Neural cell (in vitro differentiated cells): Measurements from ENCODE around the gene MALSU1.

Experiments
- EP300 ChIP-seq: fragments of 450-650 bp; conservative IDR thresholded peaks from 2 replicates; pipeline ENCODE4 v1.6.1; 2014; ENCODE audit warnings: antibody characterized with exemption, mild to moderate bottlenecking, moderate library complexity; ENCODE audit not compliant: poor library complexity, severe bottlenecking
- EZH2 ChIP-seq: fragments of 200-600, 300-800 bp; shearing (Covaris generic), sonication (generic); IDR thresholded peaks from 2 replicates; pipeline ENCODE4 v1.6.1; 2014; ENCODE audit warnings: antibody characterized with exemption, low read length, borderline replicate concordance, mild to moderate bottlenecking; ENCODE audit not compliant: insufficient read depth, poor library complexity, severe bottlenecking
- POLR2AphosphoS5 ChIP-seq: IDR thresholded peaks from 2 replicates; pipeline ENCODE4 v1.6.1; 2012
- RAD21 ChIP-seq: fragments of 450-650 bp; conservative IDR thresholded peaks from 2 replicates; pipeline ENCODE4 v1.6.1; 2014; ENCODE audit warnings: antibody characterized with exemption, mild to moderate bottlenecking, moderate library complexity
- SMC3 ChIP-seq: fragments of 450-650 bp; conservative IDR thresholded peaks from 2 replicates; pipeline ENCODE4 v1.6.1; 2014; ENCODE audit warnings: antibody characterized with exemption, mild to moderate bottlenecking, moderate library complexity; ENCODE audit not compliant: poor library complexity
- TAF1 ChIP-seq: IDR thresholded peaks from 2 replicates; pipeline ENCODE4 v1.6.1; 2012; ENCODE audit warnings: low read depth
- TF ChIP-seq, protein P1 (sequence below): fragments of 450-650 bp; IDR thresholded peaks from 2 replicates; pipeline ENCODE4 v1.5.1; 2014; ENCODE audit warnings: antibody characterized with exemption, mild to moderate bottlenecking, moderate library complexity; ENCODE audit not compliant: poor library complexity, severe bottlenecking
- TF ChIP-seq, protein P2 (sequence below): IDR thresholded peaks from 2 replicates; pipeline ENCODE4 v1.6.1; 2012; ENCODE audit warnings: borderline replicate concordance

DNA sequence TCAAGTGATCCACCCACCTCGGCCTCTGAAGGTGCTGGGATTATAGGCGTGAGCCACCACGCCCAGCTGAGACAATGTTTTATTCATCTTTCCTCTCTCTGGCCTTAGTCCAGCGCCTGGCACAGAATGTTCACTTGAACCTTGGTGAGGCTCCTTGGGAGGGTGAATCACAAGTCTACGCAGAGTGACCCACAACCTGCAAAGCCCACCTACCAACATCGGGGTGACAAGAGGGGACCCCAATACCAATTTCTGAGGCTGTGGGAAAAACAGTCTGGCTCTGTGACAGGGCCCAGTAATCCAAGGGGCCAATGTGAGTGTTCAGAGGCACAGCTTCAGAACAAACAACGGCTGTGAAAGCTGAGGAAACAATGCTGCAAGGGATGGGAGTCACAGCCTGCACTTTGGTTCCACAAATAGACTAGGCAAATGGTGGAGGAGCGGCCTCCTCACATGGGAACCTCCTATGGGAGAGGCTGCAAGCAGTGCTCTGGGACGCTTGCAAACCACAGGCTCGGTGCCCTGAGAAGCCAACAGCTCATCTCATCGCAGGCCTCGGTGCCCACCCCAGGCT, 5.6 kb upstream of the MALSU1 start:
- TF ChIP-seq, protein P1, sequence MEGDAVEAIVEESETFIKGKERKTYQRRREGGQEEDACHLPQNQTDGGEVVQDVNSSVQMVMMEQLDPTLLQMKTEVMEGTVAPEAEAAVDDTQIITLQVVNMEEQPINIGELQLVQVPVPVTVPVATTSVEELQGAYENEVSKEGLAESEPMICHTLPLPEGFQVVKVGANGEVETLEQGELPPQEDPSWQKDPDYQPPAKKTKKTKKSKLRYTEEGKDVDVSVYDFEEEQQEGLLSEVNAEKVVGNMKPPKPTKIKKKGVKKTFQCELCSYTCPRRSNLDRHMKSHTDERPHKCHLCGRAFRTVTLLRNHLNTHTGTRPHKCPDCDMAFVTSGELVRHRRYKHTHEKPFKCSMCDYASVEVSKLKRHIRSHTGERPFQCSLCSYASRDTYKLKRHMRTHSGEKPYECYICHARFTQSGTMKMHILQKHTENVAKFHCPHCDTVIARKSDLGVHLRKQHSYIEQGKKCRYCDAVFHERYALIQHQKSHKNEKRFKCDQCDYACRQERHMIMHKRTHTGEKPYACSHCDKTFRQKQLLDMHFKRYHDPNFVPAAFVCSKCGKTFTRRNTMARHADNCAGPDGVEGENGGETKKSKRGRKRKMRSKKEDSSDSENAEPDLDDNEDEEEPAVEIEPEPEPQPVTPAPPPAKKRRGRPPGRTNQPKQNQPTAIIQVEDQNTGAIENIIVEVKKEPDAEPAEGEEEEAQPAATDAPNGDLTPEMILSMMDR: no peak
- TF ChIP-seq EP300: no peak
- no peak for TF ChIP-seq POLR2AphosphoS5
- TF ChIP-seq, protein P2, sequence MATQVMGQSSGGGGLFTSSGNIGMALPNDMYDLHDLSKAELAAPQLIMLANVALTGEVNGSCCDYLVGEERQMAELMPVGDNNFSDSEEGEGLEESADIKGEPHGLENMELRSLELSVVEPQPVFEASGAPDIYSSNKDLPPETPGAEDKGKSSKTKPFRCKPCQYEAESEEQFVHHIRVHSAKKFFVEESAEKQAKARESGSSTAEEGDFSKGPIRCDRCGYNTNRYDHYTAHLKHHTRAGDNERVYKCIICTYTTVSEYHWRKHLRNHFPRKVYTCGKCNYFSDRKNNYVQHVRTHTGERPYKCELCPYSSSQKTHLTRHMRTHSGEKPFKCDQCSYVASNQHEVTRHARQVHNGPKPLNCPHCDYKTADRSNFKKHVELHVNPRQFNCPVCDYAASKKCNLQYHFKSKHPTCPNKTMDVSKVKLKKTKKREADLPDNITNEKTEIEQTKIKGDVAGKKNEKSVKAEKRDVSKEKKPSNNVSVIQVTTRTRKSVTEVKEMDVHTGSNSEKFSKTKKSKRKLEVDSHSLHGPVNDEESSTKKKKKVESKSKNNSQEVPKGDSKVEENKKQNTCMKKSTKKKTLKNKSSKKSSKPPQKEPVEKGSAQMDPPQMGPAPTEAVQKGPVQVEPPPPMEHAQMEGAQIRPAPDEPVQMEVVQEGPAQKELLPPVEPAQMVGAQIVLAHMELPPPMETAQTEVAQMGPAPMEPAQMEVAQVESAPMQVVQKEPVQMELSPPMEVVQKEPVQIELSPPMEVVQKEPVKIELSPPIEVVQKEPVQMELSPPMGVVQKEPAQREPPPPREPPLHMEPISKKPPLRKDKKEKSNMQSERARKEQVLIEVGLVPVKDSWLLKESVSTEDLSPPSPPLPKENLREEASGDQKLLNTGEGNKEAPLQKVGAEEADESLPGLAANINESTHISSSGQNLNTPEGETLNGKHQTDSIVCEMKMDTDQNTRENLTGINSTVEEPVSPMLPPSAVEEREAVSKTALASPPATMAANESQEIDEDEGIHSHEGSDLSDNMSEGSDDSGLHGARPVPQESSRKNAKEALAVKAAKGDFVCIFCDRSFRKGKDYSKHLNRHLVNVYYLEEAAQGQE: no peak
- TF ChIP-seq TAF1: no peak
- TF ChIP-seq RAD21: no peak
- no peak for TF ChIP-seq EZH2
- no peak for TF ChIP-seq SMC3
